H1 (cell line): Measurements from ENCODE around the gene TMEM147. TPM values are rescaled to one million over a fixed set of nuclear protein-coding genes. Genes with fewer than 3 reads are reported as not detected.

Experiments
- CTCF ChIA-PET: fragments of 300-600 bp; sonication (Branson Sonifier 250); formaldehyde crosslinking; loops from one replicate; lab custom pipeline; 2021; ENCODE audit not compliant: partially characterized antibody; lab: Charles Lee
- POLR2A ChIA-PET: fragments of 300-600 bp; sonication (Branson Sonifier 250); formaldehyde crosslinking; loops from one replicate; lab custom pipeline; 2021; ENCODE audit warnings: inconsistent platforms; ENCODE audit not compliant: partially characterized antibody; lab: Charles Lee
- DNase-seq, 2 experiments: peaks; one replicate each; pipeline versions ENCODE4 v3.0.0 to v3.0.0-alpha.2; 2010 to 2022; ENCODE audit warnings: low spot score in 2 of 2, low read depth in 1 of 2, mixed read lengths in 1 of 2
- FAIRE-seq: peaks from 2 replicates; lab custom pipeline; 2011; peaks lifted over from hg19 to GRCh38; lab: Jason Lieb, UNC
- H2AFZ ChIP-seq: 2 replicates; pipeline ENCODE4 v1.8.1; 2012; ENCODE audit warnings: low read length, inconsistent platforms
- H2AK5ac ChIP-seq: 2 replicates; pipeline ENCODE4 v1.6.1; 2013; ENCODE audit warnings: low read depth, low read length
- H2BK120ac ChIP-seq: replicated peaks from 2 replicates; pipeline ENCODE3; 2013; ENCODE audit warnings: low read depth, low read length, inconsistent platforms
- H2BK12ac ChIP-seq: 2 replicates; pipeline ENCODE4 v1.6.1; 2013; ENCODE audit warnings: low read depth, low read length
- H2BK15ac ChIP-seq: 2 replicates; pipeline ENCODE4 v1.6.1; 2013; ENCODE audit warnings: low read length
- H2BK20ac ChIP-seq: 2 replicates; pipeline ENCODE4 v1.6.1; 2013; ENCODE audit warnings: low read length
- H2BK5ac ChIP-seq: 2 replicates; pipeline ENCODE4 v1.6.1; 2013; ENCODE audit warnings: low read depth, low read length
- H3K14ac ChIP-seq: 2 replicates; pipeline ENCODE4 v1.6.1; 2013; ENCODE audit warnings: inconsistent platforms; ENCODE audit not compliant: insufficient read length
- H3K18ac ChIP-seq: 2 replicates; pipeline ENCODE4 v1.6.1; 2013; ENCODE audit warnings: low read length; ENCODE audit errors: extremely low read depth
- H3K23ac ChIP-seq: 2 replicates; pipeline ENCODE4 v1.6.1; 2013; ENCODE audit warnings: inconsistent platforms; ENCODE audit not compliant: insufficient read length
- H3K23me2 ChIP-seq: 2 replicates; pipeline ENCODE4 v1.6.1; 2013; ENCODE audit warnings: low read depth, low read length
- H3K27ac ChIP-seq: 2 replicates; pipeline ENCODE4 v1.6.1; 2011; ENCODE audit warnings: low read depth, low read length, inconsistent platforms
- H3K27me3 ChIP-seq, 4 experiments: replicated peaks in 1 of 4; 1 replicate in 1 of 4; 2 replicates in 3 of 4; pipeline versions ENCODE4 v1.6.1 to v1.8.1; 2011 to 2013; ENCODE audit warnings: low read length in 3 of 4, mild to moderate bottlenecking in 3 of 4, inconsistent platforms in 2 of 4, mixed read lengths in 2 of 4, moderate library complexity in 1 of 4; ENCODE audit not compliant: control insufficient read depth in 3 of 4, insufficient read depth in 3 of 4; ENCODE audit errors: extremely low read depth in 1 of 4
- H3K36me3 ChIP-seq, 4 experiments: 2 replicates each; pipeline versions ENCODE4 v1.6.1 to v1.8.1; 2011 to 2013; ENCODE audit warnings: mild to moderate bottlenecking in 4 of 4, low read length in 3 of 4, moderate library complexity in 2 of 4, control low read depth in 1 of 4, inconsistent platforms in 1 of 4; ENCODE audit not compliant: insufficient read depth in 4 of 4, control insufficient read depth in 2 of 4
- H3K4ac ChIP-seq: replicated peaks from 2 replicates; pipeline ENCODE3; 2013; ENCODE audit warnings: low read length, low read depth, mixed read lengths, inconsistent platforms; ENCODE audit not compliant: insufficient read length
- H3K4me1 ChIP-seq, 4 experiments: replicated peaks in 1 of 4; 1 replicate in 1 of 4; 2 replicates in 3 of 4; pipeline versions ENCODE4 v1.6.1 to v1.8.1; 2011 to 2013; ENCODE audit warnings: low read length in 3 of 4, inconsistent platforms in 2 of 4, mixed read lengths in 1 of 4; ENCODE audit not compliant: insufficient read depth in 4 of 4, control insufficient read depth in 3 of 4
- H3K4me2 ChIP-seq, 2 experiments: 2 replicates each; pipeline versions ENCODE4 v1.6.1 to v1.8.1; 2011 to 2013; ENCODE audit warnings: low read depth in 2 of 2, low read length in 2 of 2, control low read depth in 1 of 2, inconsistent platforms in 1 of 2, mild to moderate bottlenecking in 1 of 2; ENCODE audit not compliant: insufficient read depth in 1 of 2
- H3K4me3 ChIP-seq, 4 experiments: fragments of 200-600, 300-600 bp in 1 of 4; sonication (generic), shearing (Covaris generic), sonication (Bioruptor Twin) in 1 of 4; 2 replicates each; pipeline versions ENCODE4 v1.5.1 to v1.8.1; 2011 to 2016; ENCODE audit warnings: low read length in 4 of 4, low read depth in 3 of 4, control low read depth in 2 of 4, inconsistent platforms in 2 of 4, mild to moderate bottlenecking in 2 of 4, mixed read lengths in 1 of 4, moderate library complexity in 1 of 4; ENCODE audit not compliant: insufficient read depth in 2 of 4; ENCODE audit errors: extremely low read depth in 1 of 4
- H3K56ac ChIP-seq: replicated peaks from 2 replicates; pipeline ENCODE3; 2013; ENCODE audit warnings: low read depth, mild to moderate bottlenecking, mixed read lengths, low read length, inconsistent platforms; ENCODE audit not compliant: insufficient read length
- H3K79me1 ChIP-seq: 2 replicates; pipeline ENCODE4 v1.6.1; 2013; ENCODE audit warnings: low read depth, low read length, control low read depth
- H3K79me2 ChIP-seq, 2 experiments: 2 replicates each; pipeline versions ENCODE4 v1.6.1 to v1.8.1; 2012 to 2013; ENCODE audit warnings: low read length in 2 of 2, mild to moderate bottlenecking in 2 of 2, inconsistent platforms in 1 of 2; ENCODE audit not compliant: insufficient read depth in 2 of 2, control insufficient read depth in 1 of 2
- H3K9ac ChIP-seq, 4 experiments: replicated peaks in 1 of 4; 1 replicate in 1 of 4; 2 replicates in 3 of 4; pipeline versions ENCODE4 v1.6.1 to v1.8.1; 2011 to 2013; ENCODE audit warnings: low read depth in 3 of 4, low read length in 3 of 4, control low read depth in 2 of 4, mild to moderate bottlenecking in 2 of 4, moderate library complexity in 2 of 4, inconsistent platforms in 1 of 4; ENCODE audit errors: extremely low read depth in 1 of 4
- H3K9me3 ChIP-seq, 2 experiments: 2 replicates each; pipeline versions ENCODE4 v1.6.1 to v1.8.1; 2012 to 2013; ENCODE audit warnings: mild to moderate bottlenecking in 2 of 2, moderate library complexity in 2 of 2, control low read depth in 1 of 2, inconsistent platforms in 1 of 2, low read depth in 1 of 2, low read length in 1 of 2, mixed read lengths in 1 of 2; ENCODE audit not compliant: insufficient read depth in 2 of 2
- H4K20me1 ChIP-seq, 2 experiments: replicated peaks in 1 of 2; 2 replicates each; pipeline versions ENCODE3 to v1.8.1; 2011 to 2013; ENCODE audit warnings: inconsistent platforms in 2 of 2, low read length in 2 of 2, mild to moderate bottlenecking in 1 of 2; ENCODE audit not compliant: insufficient read depth in 2 of 2, control insufficient read depth in 1 of 2
- H4K5ac ChIP-seq: 2 replicates; pipeline ENCODE4 v1.6.1; 2013; ENCODE audit warnings: low read length, low read depth, mixed read lengths, inconsistent platforms; ENCODE audit not compliant: insufficient read length
- H4K8ac ChIP-seq: 2 replicates; pipeline ENCODE4 v1.8.0; 2013; ENCODE audit warnings: mild to moderate bottlenecking, moderate library complexity, low read length, inconsistent platforms; ENCODE audit not compliant: insufficient read depth; ENCODE audit errors: extremely low read depth
- H4K91ac ChIP-seq: replicated peaks from 2 replicates; pipeline ENCODE3; 2013; ENCODE audit warnings: low read length, mixed read lengths, inconsistent platforms; ENCODE audit not compliant: insufficient read length
- KDM4A ChIP-seq: IDR thresholded peaks from one replicate; pipeline ENCODE4 v1.7.1; 2012; ENCODE audit warnings: low read depth, mild to moderate bottlenecking, moderate library complexity, low read length, inconsistent platforms; ENCODE audit not compliant: severe bottlenecking
- POLR2A ChIP-seq, 2 experiments: IDR thresholded peaks; 1 replicate in 1 of 2; 2 replicates in 1 of 2; pipeline ENCODE4 v1.6.1; 2011; ENCODE audit warnings: low read depth in 2 of 2, low read length in 2 of 2, mild to moderate bottlenecking in 2 of 2; ENCODE audit errors: control extremely low read depth in 1 of 2
- POLR2AphosphoS5 ChIP-seq: IDR thresholded peaks from 2 replicates; pipeline ENCODE4 v1.6.1; 2011; ENCODE audit warnings: low read depth, low read length
- WGBS, 2 experiments: shearing (Covaris generic) in 1 of 2; methylation state at CpG; one replicate each; pipeline versions ENCODE4 v1.1.6 to v1.1.7; 2013 to 2015; ENCODE audit warnings: low lambda C conversion rate in 2 of 2, mixed read lengths in 2 of 2, inconsistent platforms in 1 of 2, low coverage in 1 of 2, missing lambda C conversion rate in 1 of 2; ENCODE audit not compliant: insufficient replicate concordance in 2 of 2, insufficient coverage in 1 of 2, insufficient read length in 1 of 2; ENCODE audit errors: extremely low coverage in 1 of 2, missing lambda C conversion rate in 1 of 2; 5-methylcytosine and 5-hydroxymethylcytosine counted together
- polyA plus RNA-seq, 7 experiments: library from polyadenylated mRNA; depleted of rRNA in 3 of 7; stranded (reverse) in 5 of 7; unstranded in 2 of 7; fragments of >200 nt in 5 of 7; fragments of 200-250 nt in 2 of 7; gene quantifications; 1 replicate in 5 of 7; 2 replicates in 1 of 7; 4 replicates in 1 of 7; pipeline versions ENCODE4 v1.2.1 to v1.2.3, GENCODE V29; 2011 to 2013; ENCODE audit warnings: missing spikeins in 2 of 7, mixed read lengths in 2 of 7
- total RNA-seq: library from RNA; stranded (reverse); fragmentation: NEBNext Ultra II Directional; extraction: Animal tissue kit (Norgen Biotek cat#: 25700); gene quantifications from 2 replicates; pipeline ENCODE4 v1.2.1, GENCODE V29; 2021

The TMEM147 gene
- total and polyA plus RNA-seq, 2 of the 8 experiments (the other 6 are each of a cell fraction or from before 2014, with no cell fraction given): 159 to 418 TPM

DNA sequence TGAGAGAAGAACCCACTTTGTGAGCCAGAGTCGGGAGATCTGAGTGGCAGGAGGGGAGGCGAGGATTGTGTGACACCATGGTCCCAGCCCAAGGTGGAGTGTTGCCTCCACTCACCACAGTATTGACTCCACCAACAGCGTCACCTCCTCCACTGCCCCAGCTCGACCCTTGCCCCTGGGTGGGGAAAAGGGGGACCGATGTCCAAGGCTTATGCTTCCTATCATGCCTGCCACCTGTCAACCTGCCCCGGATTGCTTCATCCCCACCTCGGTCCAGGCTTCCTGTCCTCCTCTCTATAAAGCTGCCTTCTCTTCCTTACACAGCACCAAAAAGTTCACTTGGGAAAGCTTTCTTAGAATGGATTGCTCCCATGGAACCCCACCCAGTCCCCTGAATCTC is 39.4 kb upstream of the TMEM147 start:
- H3K23me2 ChIP-seq: peaks cover 9% of the 10 kb centered on the region
- H2BK12ac ChIP-seq: no peak overlapping the region
- 92% methylated on average over 6 of the region's 7 CpGs; no CpG with 5 or more reads in 1 of the 2 experiments for WGBS, 2 experiments
- no peak overlapping the region for H3K56ac ChIP-seq
- no peak overlapping the region for H3K14ac ChIP-seq
- H2BK5ac ChIP-seq: no peak overlapping the region
- no peaks in the 10 kb centered on the region for H3K9me3 ChIP-seq
- DNase-seq (no peak), FAIRE-seq (no peak)
- H3K27ac ChIP-seq: no peak overlapping the region
- TF ChIP-seq POLR2AphosphoS5 (peak; percentile 44; the same call in 1 of the 2 replicates), KDM4A (no peak), POLR2A (IDR thresholded peaks at IDR 0.05; ENCODE audit: control extremely low read depth in 1 of 2, low read depth in 2 of 2, low read length in 2 of 2) (peak in 1 of 2 experiments; percentile 43; a peak in 1 of 3 replicates)
- H2BK15ac ChIP-seq: no peak overlapping the region
- peaks cover 0 to 11% of the 10 kb centered on the region in 2 experiments for H4K20me1 ChIP-seq
- H4K5ac ChIP-seq: no peak overlapping the region
- POLR2A ChIA-PET: interaction anchor here (0.6 to 7.4 kb wide), 9 partner anchors 8 to 477 kb away, joined by 3 to 110 read pairs (median 8); partner anchors contain the start of gene KRTDAP
- no peak overlapping the region for H2AK5ac ChIP-seq
- CTCF ChIA-PET: interaction anchor here (0.6 to 4.7 kb wide), 10 partner anchors 8 to 237 kb away, joined by 3 to 32 read pairs (median 4); no protein-coding TSS in a partner anchor
- H3K4me1 ChIP-seq: peaks cover 0 to 7% (median 7%) of the 10 kb centered on the region in 4 experiments; a peak in 6 of 7 replicates
- peaks cover 0 to 34% of the 10 kb centered on the region in 2 experiments; a peak in 2 of 4 replicates for H3K79me2 ChIP-seq
- no peak overlapping the region for H3K4ac ChIP-seq
- no peak overlapping the region for H4K91ac ChIP-seq
- H3K9ac ChIP-seq: no peak overlapping the region
- peaks cover 2% of the 10 kb centered on the region; the same call in 1 of the 2 replicates for H3K79me1 ChIP-seq
- H3K23ac ChIP-seq: no peak overlapping the region
- no peaks in the 10 kb centered on the region for H3K27me3 ChIP-seq
- no peak overlapping the region for H4K8ac ChIP-seq
- no peak overlapping the region for H2BK120ac ChIP-seq
- no peak overlapping the region for H2AFZ ChIP-seq
- no peak overlapping the region for H3K18ac ChIP-seq
- H3K4me2 ChIP-seq: no peak overlapping the region
- H3K36me3 ChIP-seq: peaks cover 17 to 54% (median 37%) of the 10 kb centered on the region in 4 experiments
- H2BK20ac ChIP-seq: no peak overlapping the region
- H3K4me3 ChIP-seq: no peak overlapping the region
